A673 (cell line): ENCODE measurements around the gene KCNG2. TPM values are rescaled to one million over a fixed set of nuclear protein-coding genes. Genes with fewer than 3 reads are reported as not detected.
"Not testable (repeated sequence)": the region's sequence is repeated elsewhere in the genome, so short reads cannot be mapped to it uniquely, and the experiment has no call there.

Experiments used
- BruUV-seq: library from RNA; stranded (reverse); fragments of 400-500 nt; replicated peaks from 2 replicates; lab custom pipeline; 2021; lab: Mats Ljungman, UMichigan
- CTCF ChIA-PET: fragments of 300-600 bp; sonication (Branson Sonifier 250); formaldehyde crosslinking; loops from one replicate; lab custom pipeline; 2022; ENCODE audit warnings: antibody characterized with exemption; lab: Charles Lee
- POLR2A ChIA-PET: fragments of 300-600 bp; sonication (Branson Sonifier 250); formaldehyde crosslinking; loops from one replicate; lab custom pipeline; 2022; ENCODE audit warnings: antibody characterized with exemption; ENCODE audit not compliant: low non-redundant PET; lab: Charles Lee
- DNase-seq: peaks from one replicate; pipeline ENCODE4 v3.0.0-alpha.2; 2015; ENCODE audit warnings: low spot score
- H3K27ac ChIP-seq: fragments of 200-600 bp; sonication (generic); 2 replicates; pipeline ENCODE4 v1.5.1; 2016; ENCODE audit warnings: mixed run types, low read depth, mild to moderate bottlenecking, mixed read lengths, antibody characterized with exemption, low read length; ENCODE audit not compliant: poor library complexity, severe bottlenecking
- H3K27me3 ChIP-seq: fragments of 200-600 bp; sonication (generic); replicated peaks from 2 replicates; pipeline ENCODE4 v1.6.1; 2017; ENCODE audit warnings: mixed run types, low read depth, mild to moderate bottlenecking, mixed read lengths, antibody characterized with exemption, low read length; ENCODE audit not compliant: insufficient read depth, poor library complexity
- H3K36me3 ChIP-seq: fragments of 200-600 bp; sonication (generic); 2 replicates; pipeline ENCODE4 v1.6.1; 2016; ENCODE audit warnings: mixed run types, mild to moderate bottlenecking, mixed read lengths, antibody characterized with exemption, low read length; ENCODE audit not compliant: insufficient read depth, poor library complexity, severe bottlenecking
- H3K4me1 ChIP-seq: fragments of 200-600 bp; sonication (generic); 2 replicates; pipeline ENCODE4 v1.6.1; 2017; ENCODE audit warnings: mixed run types, mild to moderate bottlenecking, mixed read lengths, antibody characterized with exemption, low read length; ENCODE audit not compliant: insufficient read depth, poor library complexity, severe bottlenecking
- H3K4me3 ChIP-seq: fragments of 200-600 bp; sonication (generic); 2 replicates; pipeline ENCODE4 v1.5.1; 2016; ENCODE audit warnings: low read depth, mixed run types, mild to moderate bottlenecking, mixed read lengths, low read length; ENCODE audit not compliant: poor library complexity, severe bottlenecking
- H3K9me3 ChIP-seq: fragments of 200-600 bp; sonication (generic); 2 replicates; pipeline ENCODE4 v1.6.1; 2016; ENCODE audit warnings: mixed run types, low read depth, mild to moderate bottlenecking, mixed read lengths, antibody characterized with exemption, low read length; ENCODE audit not compliant: poor library complexity, severe bottlenecking
- CTCF ChIP-seq: fragments of 300-800, 200-600 bp; sonication (generic); conservative IDR thresholded peaks from 2 replicates; pipeline ENCODE4 v1.5.1; 2017; ENCODE audit warnings: low read depth, mild to moderate bottlenecking, antibody characterized with exemption, low read length, moderate library complexity, mixed read lengths
- EZH2 ChIP-seq: fragments of 200-600 bp; sonication (generic); IDR thresholded peaks from 2 replicates; pipeline ENCODE4 v1.6.1; 2017; ENCODE audit warnings: borderline replicate concordance, low read depth, mild to moderate bottlenecking, mixed read lengths, antibody characterized with exemption, low read length; ENCODE audit not compliant: poor library complexity, severe bottlenecking
- intact Hi-C: fragments of 100-400 bp; cut with micrococcal nuclease; formaldehyde crosslinking; loops from one replicate; pipeline ENCODE4 v1.10.0; 2022; ENCODE audit not compliant: unreplicated experiment
- total RNA-seq: library from RNA; stranded (reverse); gene quantifications from 2 replicates; pipeline ENCODE4 v1.2.3, GENCODE V29; 2021

Gene KCNG2
- total RNA-seq, 1 experiment from 2014 or later, result not detected

DNA sequence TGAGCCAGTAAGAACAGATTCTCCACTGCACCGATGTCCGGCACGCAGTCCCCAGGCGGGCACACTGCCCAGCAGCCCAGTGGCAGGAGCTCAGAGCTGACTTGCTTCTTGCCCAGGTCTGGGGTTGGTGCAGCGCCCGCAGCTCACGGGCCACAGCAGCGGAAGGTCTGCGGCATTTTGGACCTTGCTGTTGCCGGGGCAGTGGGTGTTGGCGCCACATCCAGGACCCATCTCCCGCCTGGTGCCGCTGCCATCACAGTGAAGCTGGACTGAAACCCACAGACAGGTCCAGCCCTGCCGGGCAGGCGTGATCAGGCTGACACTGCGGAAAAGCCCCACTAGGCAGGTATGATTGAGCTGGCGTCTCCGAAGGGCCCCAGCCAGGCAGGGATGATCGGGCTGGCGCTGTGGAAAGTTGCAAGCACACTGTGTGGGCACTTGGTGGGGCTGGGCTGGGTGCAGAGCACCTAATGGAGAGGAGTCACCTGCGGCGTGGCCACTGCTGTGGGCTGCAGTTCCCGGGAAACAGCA, 78.3 kb downstream of the KCNG2 start:
- H3K4me3 ChIP-seq, result no peak overlapping the region
- no peak overlapping the region for H3K27ac ChIP-seq
- H3K27me3 ChIP-seq, result no peaks in the 10 kb centered on the region
- no peak for DNase-seq
- CTCF ChIA-PET, result no interaction called here
- BruUV-seq, result no TSS peak
- H3K4me1 ChIP-seq, result no peaks in the 10 kb centered on the region
- TF ChIP-seq EZH2 (no peak), CTCF (no peak)
- POLR2A ChIA-PET, result no interaction called here
- H3K36me3 ChIP-seq, result no peaks in the 10 kb centered on the region
- no peaks in the 10 kb centered on the region for H3K9me3 ChIP-seq
- intact Hi-C loops, result no loop called here

GRCh38 chr18:79876497-79876896, 78.8 kb downstream of the KCNG2 start:
- BruUV-seq, result no TSS peak
- CTCF ChIA-PET, result no interaction called here
- DNase-seq, result no peak

DNA sequence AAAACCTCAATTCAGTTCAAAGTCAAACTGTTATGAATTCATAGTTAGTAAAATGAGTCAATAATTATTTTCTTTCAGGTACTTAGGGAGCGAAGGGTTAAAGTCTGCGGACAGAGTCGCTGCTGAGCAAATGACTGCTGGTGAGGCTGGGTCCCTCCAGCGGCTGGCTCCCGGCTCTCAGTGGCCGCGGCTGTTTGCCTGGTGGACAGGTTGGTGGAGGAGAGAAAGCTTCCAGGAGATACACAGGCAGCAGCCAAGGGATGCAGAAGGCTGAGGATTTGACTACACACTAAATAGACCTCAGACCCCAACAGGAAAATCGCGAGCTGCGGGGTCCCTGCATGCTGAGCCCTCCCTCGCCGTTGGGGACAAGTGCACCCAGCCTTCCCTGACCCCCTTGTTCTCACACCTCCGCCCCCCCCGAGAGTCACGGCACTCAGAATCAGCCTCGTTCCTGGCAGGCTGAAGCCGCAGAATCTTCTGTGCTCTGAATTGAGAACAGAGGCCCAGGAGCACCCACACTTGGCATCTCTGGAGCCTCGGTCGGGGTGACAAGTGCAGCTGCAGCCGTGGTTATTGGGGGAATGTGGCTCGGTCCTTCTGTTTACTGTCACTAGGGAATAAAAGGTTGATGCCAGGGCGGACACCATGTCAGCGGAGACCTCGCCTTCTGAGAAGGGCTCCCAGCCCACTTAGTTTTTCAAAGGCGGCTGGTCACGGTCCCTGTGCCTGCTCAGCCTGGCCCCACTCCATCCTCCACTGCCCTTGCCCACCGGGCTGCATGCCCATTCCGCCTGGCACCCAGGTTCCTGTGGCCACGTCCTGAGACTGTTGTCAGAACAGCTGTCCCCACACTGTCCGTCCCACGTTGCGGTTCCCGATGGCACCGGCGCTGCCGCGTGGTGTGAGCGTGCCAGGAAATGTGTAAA, 79.7 kb downstream of the KCNG2 start:
- H3K4me3 ChIP-seq, result no peak overlapping the region
- no peaks in the 10 kb centered on the region for H3K27me3 ChIP-seq
- no peak for DNase-seq
- no peak overlapping the region for H3K27ac ChIP-seq
- TF ChIP-seq CTCF, result no peak
- H3K9me3 ChIP-seq, result no peaks in the 10 kb centered on the region
- no TSS peak for BruUV-seq
- no peaks in the 10 kb centered on the region for H3K4me1 ChIP-seq
- no peaks in the 10 kb centered on the region for H3K36me3 ChIP-seq
- ChIA-PET CTCF (no interaction called here), POLR2A (no interaction called here)
- intact Hi-C loops, result no loop called here

More at GRCh38 chr18:79876497-79876896, 78.8 kb downstream of the KCNG2 start:
- H3K27ac ChIP-seq, result no peak overlapping the region
- TF ChIP-seq CTCF (no peak), EZH2 (no peak)
- H3K27me3 ChIP-seq, result no peaks in the 10 kb centered on the region
- POLR2A ChIA-PET, result no interaction called here
- intact Hi-C loops, result no loop called here
- H3K36me3 ChIP-seq, result no peaks in the 10 kb centered on the region
- no peak overlapping the region for H3K4me3 ChIP-seq
- no peaks in the 10 kb centered on the region for H3K9me3 ChIP-seq
- no peaks in the 10 kb centered on the region for H3K4me1 ChIP-seq

GRCh38 chr18:79878246-79878645, 80.5 kb downstream of the KCNG2 start:
- H3K36me3 ChIP-seq, BruUV-seq, H3K27me3 ChIP-seq, POLR2A ChIA-PET, H3K4me3 ChIP-seq, H3K4me1 ChIP-seq, H3K9me3 ChIP-seq, intact Hi-C loops, CTCF ChIA-PET, DNase-seq, H3K27ac ChIP-seq: not testable (repeated sequence)
